ENCODE measurements around the gene HOPX.
"Not testable (repeated sequence)": the region's sequence is repeated elsewhere in the genome, so short reads cannot be mapped to it uniquely, and the experiment has no call there.

Gene HOPX

DNA sequence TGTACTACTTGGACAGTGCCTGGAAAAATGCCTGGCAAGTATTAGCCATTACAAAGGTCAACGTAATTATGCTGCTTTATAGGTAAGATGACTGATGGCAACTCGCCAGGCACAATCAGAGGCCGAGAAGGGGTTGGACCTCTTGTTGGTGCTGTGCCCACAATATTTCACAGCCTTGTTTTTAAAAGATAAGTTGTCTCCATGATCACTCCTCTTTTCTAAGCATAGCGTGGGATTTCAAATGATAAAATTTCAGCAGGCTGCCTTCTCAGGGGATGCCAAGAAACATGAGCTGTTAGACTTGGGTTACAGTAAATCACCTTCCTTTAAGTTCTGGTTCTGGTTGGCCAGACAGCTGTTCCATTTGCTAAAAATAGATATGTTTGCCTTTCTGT is 26.9 kb downstream of the HOPX start:
- no peak for DNase-seq (ENCODE audit: low read depth, low spot score)

DNA sequence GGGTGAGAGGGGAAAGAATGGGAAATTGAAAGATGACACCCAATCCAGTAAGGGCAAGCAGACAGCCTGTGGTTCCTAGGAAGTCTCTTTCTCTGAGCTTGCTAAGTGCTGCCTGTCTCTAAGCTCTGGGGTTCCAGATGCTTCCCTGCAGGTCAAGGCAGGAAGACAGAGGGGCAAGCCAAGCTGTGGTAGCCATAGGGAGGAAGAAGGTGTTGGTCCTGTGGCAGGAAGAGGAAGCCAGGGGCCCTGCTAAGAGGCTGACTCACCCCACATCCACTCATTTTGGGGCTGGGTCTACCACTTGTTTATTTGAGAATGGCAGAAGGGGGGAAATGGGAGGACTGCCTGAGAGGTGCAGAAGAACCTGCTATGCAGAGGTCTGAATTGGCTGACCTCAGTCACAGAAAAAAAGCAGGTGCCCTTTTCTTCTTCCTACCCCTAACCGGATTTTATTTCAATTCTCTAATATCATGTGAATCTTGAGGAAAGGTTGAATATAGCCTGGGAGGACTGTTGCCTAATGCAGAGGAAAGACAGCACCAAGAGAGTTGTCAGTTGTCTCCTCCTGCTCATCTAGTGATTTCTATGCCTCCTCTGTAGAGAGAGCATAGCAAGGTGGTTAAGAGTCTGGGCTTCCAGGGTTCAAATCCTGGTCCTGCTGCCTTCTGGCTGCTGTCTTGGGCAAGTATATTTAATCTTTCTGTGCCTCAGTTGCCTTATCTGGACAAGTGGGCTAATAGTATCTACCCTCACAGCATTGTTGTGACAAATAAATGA is 27.4 kb downstream of the HOPX start:
- no peak for DNase-seq (ENCODE audit: low read depth, low spot score)

DNA sequence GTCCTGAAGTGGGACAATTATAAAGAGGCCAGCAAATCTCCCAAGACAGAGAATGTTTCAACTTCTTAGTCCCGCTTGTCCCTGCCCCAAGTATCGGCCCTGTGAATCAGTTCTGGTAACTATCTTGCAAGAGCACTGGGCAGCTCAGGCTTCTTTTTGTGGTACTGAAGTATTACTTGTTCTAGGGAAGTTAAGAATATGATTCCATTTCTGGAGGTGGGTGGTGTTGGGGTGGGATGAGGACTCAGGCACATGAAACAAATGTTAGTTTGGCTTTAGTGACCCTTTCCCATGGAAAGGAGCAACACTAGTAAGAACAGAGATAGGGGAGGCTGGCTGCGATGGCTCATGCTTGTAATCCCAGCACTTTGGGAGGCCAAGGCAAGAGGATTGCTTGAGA is 28.9 kb downstream of the HOPX start:
- no peak for DNase-seq (ENCODE audit: low read depth, low spot score)

DNA sequence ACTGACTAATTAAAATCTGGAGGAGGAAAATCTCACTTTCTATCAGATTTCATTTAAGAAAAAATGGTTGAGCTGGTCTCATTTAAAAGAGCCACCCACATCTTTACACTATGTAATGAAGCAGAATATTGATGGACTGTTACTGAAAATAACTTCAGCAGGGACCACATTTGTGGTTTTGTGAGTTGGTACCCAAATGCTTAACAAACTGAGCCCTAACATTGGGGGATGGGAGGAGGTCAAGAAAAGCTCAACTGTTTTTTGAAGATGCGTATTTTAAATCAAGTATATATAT is 30.1 kb downstream of the HOPX start:
- DNase-seq (ENCODE audit: low read depth, low spot score) = no peak

DNA sequence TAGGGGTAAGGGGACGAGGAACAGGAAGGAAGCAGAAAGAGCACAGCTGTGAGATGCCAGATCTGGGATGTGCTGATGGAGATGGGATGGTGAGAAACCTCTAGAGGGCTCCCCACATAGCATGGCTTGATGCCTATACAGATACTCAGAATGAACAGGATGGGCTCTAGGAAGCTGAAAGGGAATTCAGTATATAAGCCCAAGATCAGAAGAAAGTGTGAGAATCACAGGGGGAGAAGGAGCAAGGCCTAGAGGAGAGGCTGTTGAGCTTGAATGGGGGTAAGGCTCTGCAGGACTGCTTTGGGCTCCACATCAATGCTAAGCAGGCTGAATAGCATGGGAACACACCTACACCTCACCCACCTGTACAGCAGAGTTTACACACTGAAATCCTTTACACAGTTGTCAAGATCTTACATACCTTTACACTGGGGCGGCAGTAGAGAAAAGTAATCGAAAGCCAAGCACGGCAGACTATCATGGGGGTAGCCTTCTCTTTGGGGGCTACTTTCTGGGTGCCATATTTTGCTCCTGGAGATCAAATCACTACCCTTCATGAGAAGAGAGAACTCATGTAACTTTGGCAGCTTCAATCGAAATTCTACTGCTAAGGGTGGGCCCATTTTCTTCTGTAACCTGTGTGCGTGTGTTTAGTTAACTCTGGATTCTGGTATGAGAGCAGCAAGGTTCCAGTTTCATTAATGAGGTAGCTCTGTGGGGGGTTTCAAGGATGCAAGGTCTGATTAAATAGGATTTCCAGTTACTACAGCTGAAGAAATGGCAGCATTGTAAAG is 30.6 kb downstream of the HOPX start:
- DNase-seq (ENCODE audit: low read depth, low spot score) = no peak

DNA sequence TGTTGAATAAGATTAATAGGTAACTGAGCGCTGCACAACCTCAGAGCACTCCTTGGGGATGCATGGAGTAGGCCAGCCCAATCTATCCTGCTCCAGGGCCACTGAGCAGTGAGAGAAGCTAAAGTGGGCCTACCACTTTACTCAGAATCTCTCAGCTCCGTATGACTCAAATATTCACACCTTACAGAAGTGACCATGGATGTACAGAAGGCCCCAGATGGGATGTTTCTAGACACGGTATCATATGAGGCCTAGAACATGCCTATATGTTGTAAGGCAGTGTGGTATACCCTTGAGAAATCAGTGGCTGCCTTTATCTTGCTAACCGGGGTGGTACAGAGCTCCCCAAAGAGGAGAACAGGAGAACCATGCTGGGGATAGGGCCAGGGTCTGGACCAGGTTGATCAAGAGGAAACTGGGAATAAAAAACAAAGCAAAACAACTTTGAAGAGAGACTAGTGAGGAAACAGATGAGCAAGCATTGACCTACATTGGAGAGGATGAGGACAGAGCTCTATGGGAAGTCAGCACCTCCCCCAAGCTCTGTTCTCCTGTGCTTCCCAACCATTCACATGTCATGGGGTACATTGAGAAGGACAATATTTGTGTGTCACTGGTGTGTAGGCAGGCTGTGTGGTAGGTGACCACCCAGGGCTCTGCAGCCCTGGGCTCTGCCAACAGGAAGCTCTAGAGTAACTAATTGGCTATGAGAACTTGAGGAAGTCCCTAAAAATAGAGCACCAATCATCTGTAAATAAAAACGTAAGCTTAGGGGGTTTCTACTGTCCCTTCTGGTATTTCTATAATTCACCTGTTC is 31.4 kb downstream of the HOPX start:
- DNase-seq (ENCODE audit: low read depth, low spot score) = no peak

DNA sequence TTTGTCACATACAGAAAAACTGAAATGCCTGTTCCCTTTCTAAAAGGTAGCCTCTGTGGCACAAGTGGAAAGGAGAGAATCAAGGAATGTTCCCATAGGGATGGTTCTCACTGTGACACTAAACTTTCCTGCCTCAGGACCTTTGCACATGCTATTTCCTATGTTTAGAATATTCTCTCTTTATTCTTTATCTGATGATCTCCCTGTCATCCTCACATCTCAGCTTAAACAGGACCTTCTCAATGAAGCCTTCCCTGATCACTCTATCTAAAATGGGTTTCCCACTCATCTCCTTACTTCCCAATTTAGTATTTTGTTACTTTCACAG is 32.3 kb downstream of the HOPX start:
- DNase-seq (ENCODE audit: low read depth, low spot score) = no peak

DNA sequence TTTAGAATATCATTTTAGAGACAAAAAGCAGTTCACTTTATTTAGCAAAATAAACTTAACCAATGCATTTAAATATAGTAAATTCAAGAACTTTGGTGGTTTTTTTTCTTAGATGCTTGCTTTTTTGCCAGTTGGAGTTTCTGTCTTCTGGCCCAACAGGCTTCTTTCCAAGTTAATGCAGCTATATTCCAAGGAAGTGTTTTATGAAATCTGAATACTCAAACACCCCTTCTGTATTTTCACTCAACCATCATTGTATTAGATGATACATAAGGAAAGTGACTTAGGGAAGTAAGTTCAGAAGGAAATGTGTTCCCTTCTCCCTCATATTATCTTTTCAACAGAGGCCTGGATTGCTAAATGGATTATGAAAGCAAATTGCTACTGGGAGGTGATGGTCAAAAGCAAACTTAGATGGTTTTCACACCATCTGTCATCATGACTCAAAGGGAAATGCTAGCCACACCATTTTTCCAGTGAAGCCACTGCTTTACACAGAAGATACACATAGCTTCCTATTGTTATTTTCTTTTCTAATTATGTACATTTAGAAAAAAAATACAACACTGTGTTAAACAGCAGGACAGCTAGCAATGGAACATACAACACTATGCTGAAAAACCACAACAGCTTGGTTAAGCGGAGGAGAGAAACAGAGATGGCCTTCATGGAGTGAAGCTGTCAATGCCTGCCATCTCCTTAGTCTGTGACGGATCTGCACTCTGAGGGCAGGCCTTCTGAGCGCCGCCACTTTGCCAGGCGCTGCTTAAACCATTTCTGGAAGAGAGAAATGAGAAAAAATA is 32.9 kb downstream of the HOPX start:
- no peak for DNase-seq (ENCODE audit: low read depth, low spot score)

DNA sequence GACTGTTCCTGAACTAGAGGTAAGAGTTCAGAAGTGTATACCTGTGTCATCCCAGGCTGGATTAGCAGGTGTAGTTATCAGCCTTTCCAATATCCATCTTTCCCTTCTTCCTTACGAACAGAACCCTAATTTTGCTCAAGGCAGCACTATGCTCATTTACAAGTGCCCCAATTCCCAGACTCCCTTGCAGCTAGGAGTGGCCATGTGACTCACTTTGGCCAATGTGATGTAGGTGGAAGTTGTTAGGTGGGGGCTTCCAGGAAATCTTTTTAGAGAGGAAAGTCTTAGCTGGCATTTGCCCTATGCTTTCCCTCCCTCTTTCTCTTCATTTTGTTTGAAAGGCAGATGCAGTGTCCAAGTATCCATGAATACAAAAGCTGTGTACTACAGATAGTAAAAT is 34.8 kb downstream of the HOPX start:
- DNase-seq (ENCODE audit: low read depth, low spot score) = no peak

DNA sequence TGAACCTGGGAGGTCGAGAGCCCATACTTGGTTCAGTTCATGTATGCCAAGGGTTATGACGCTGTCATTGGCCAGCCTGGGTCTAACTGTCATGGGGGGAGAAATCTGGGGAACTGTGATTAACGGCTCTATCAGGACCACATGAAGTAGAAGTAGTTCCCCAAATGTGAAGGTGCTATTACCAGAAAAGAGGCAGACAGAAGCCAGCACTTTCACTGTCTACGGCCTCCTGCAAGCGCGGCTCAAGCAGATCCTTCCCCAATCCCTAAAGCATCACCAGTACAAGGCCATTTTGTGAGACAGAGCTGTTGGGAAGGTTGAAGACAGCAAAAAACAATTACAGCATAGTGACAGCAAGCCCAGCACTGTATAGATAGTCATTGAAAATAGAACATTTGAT is 37.5 kb downstream of the HOPX start:
- no peak for DNase-seq (ENCODE audit: low read depth, low spot score)

DNA sequence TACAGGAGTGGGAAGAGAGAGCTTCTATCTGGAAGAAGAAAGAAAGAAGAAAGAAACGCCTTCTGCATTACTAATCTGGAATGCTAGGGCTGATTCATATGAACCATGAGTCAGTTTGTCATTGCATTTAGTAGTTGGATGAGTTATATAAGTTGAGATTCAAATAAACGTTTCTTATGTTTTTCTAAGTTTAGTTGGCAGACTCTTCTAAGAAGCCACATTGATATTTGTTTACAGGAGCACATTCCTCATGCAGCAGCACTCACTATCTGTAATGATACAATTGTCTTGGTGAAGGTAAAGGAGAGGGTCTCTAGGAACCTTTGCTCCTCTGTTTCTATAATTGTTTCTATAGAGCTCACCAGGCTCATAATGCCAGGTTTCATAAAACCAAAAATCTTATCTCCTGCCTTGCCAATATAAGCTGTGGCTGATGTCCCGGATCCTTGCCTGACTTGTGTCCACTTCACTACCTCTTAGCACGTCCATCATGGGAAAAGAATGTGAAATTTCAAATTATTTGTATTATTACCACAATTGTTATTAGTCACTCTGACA is 39.5 kb downstream of the HOPX start:
- no peak for DNase-seq (ENCODE audit: low read depth, low spot score)

DNA sequence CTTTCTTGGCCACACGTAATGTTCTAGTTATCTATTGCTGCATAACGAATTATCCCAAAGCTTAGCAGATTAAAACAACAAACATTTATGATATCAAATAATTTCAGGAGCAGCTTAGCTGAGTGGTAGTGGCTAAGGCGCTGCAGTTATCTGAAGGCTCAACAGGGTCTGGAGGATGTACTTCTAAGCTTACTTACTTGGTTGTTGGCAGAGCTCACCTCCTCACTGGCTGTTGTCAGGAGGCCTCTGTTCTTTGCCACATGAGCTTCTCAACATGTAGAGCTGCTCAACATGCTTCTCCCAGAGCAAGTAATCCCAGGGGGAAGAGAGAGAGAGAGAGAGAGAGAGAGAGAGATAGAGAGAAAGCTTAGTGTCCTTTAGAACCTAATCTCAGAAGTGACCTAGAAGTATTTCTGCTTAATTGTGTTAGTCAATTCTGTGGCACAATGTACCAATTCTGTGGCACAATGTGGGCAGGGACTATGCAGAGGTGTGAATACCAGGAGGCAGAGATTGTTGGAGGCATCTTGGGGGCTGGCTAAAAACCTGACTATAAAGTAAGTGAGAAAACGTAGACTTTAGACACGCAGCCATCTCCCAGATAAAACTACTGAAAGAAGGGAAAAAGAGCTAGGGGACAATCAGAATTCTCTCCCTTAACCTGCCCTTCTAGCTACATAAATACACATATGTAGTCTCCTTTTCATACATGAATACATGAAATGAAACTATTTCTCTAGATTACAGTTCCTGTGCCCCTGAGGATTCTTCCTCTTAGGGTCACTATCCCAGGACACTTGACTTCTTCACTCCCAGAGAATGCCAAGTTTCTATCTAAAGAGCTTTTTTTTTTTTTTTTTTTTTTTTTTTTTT is 40.2 kb downstream of the HOPX start:
- DNase-seq (ENCODE audit: low read depth, low spot score) = no peak

DNA sequence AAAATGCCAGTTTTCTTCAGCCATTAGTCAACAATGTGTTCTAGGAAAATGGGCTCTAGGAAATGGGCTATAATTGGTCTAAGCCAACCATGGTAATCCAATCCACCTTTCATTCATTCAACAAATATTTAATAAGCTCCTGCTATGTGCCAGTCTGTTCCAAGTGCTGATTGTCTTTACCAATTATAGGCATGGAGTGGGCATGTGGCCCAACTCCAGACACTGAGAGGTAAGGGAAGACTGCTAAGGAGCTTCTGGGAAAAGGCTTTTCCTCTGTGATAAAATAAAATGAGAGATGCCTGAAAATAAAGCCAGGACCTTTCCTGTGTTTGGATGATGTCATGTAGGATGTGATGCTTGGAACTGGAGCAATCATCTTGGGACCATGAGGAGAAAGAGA is 43.3 kb downstream of the HOPX start:
- DNase-seq (ENCODE audit: low read depth, low spot score) = no peak

DNA sequence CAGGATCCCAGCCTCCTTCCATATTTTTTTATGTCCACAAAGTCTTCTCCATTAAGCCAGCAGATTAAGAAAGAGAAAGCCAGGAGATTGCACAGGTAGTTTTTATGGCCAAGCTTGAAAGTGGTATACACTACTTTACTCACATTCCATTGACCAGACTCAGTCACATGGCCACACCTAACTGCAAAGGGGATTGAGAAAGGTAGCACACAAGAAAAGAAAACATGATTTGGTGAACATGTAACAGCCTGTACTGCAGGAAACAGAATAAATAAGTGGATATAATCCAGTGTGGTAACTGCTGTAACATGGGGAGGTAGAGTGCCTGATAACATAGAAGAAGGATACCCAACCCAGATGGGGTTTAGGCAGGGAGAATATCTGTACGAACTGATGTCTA is 43.9 kb downstream of the HOPX start:
- no peak for DNase-seq (ENCODE audit: low read depth, low spot score)

DNA sequence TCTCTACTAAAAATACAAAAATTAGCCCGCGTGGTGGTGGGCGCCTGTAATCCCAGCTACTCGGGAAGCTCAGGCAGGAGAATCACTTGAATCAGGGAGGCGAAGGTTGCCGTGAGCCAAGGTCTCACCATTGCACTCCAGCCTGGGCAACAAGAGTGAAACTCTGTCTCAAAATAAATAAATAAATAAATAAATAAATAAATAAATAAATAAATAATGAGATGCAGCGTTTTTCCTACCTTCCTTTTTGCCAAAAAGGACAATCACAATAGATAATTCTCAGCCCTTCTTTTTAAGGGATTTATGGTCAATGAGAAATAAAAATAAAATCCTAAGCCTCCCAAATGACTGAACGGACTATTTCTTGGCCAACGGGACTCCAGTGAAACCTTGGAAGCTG is 46.1 kb downstream of the HOPX start:
- not testable (repeated sequence) for DNase-seq (ENCODE audit: low read depth, low spot score)

DNA sequence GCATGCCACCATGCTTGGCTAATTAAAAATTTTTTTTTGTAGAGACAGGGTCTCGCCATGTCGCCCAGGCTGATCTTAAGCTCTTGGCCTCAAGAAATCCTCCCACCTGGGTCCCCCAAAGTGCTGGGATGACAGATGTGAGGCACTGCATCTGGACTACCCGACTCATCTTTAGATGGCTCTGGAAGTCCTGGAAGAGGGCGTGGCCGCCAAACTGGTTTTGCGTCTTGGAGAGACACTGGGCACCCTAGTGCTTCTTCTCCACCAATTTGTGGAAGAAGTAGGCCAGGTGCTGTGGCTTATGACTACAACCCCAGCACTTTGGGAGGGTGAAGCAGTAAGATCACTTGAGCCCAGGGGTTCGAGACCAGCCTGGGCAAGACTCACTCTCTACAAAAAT is 47.6 kb downstream of the HOPX start:
- no peak for DNase-seq (ENCODE audit: low read depth, low spot score)

DNA sequence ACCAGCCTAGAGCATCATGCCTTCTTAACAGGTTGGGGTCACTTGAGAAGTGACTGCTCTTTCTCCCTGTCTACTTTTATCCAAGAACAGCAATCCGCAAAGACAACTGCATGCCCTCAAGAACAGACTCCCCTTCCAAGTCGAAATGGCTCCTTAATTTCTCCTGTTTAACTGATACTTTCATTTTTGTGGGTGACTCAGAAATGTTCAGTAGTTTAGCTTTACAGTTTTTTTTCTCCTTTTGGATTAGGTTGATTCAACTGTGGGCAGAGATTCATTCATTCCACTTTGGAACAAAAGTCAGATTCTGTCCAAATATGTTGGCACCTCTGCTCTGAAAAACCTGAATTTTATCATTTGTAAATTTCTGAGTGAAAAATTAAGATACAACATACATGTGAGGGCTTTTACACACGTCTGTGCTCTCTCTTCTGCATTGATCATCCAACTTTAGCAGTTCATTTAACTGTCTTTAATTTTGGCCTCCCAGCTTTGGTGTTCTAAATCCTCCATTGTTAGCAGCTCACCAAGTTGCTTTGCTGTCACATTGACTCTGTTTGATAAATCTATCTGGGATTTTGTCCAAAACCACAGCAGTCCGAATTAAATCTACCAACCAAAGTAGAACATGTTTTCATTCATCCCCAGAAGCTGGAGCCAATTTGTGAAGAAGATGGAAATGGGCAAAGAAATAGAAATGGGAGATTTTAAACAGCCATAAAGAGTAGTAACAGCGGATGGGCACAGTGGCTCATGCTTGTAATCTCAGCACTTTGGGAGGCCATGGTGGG is 50.0 kb downstream of the HOPX start:
- no peak for DNase-seq (ENCODE audit: low read depth, low spot score)

DNA sequence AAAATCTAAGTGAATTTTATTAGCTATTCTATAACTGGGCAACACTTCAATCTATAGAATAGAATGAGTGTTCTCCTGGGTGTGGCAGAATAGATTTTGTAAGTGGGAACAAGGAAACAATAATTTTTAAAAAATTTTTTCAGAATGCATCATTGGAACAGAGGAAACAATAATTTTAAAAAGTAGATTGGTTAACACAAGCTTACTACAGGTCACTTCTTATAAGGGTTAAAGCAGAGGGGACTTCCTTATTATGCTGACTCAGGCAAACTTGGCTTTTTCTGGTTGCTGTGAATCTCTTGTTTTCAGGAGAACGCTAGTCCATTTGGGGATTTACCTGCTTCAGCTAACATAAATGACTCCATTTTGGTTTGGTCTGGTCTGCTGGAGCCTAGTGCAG is 52.5 kb downstream of the HOPX start:
- DNase-seq (ENCODE audit: low read depth, low spot score) = no peak

DNA sequence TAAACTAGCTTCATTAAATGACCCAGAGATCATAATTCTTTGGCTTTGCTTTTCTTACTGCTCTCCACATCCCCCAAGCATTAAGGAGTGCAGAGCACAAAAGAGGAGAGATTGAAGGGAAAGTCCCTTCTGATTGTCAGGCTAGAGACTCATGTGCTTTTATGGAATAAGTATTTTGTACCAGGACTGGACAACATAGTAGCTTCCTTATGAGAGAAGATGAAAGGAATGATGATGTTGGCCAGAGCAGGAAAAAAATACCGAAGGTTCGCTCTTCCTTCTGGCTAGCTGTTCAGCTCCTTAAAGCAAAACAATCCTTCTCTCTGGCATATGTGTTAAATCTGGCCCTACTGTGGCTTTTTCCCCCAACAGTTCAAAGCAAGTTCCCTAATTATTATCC is 53.1 kb downstream of the HOPX start:
- DNase-seq (ENCODE audit: low read depth, low spot score) = no peak

DNA sequence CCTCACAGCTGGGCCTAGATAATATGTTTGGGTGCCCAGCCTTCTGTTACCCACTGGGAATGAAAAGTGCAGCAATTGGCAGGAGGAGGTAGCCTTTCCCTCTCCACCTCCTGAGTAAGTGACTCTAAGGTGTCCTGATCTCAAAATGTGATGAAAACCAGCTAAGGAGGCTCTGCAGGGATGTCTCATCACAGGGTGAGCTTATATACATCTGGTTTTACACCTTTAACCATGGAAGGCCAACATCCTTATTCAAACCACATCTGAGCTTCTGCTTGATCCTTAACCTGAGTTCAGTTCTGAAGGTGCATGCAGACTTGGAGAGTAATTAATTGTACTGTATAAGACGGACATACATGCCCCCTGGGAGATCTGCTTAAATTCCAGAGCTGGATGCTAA is 53.7 kb downstream of the HOPX start:
- DNase-seq (ENCODE audit: low read depth, low spot score) = no peak
